H1 (cell line): ENCODE results near the gene THRB. TPM values are rescaled to one million over a fixed set of nuclear protein-coding genes. Genes with fewer than 3 reads are reported as not detected.

ENCODE experiments used
- CTBP2 ChIP-seq: IDR thresholded peaks from 2 replicates; pipeline ENCODE4 v1.7.0; 2011; ENCODE audit warnings: borderline replicate concordance, mild to moderate bottlenecking, moderate library complexity, mixed read lengths, low read length; ENCODE audit not compliant: insufficient read depth, insufficient read length
- HDAC6 ChIP-seq: IDR thresholded peaks from one replicate; pipeline ENCODE4 v1.7.1; 2012; ENCODE audit warnings: low read depth, mild to moderate bottlenecking, inconsistent platforms, low read length, moderate library complexity
- POLR2A ChIP-seq, 2 experiments: IDR thresholded peaks; 1 replicate in 1 of 2; 2 replicates in 1 of 2; pipeline ENCODE4 v1.6.1; 2011; ENCODE audit warnings: low read depth in 2 of 2, low read length in 2 of 2, mild to moderate bottlenecking in 2 of 2; ENCODE audit errors: control extremely low read depth in 1 of 2
- RNF2 ChIP-seq: fragments of 200-900, 300-1000 bp; sonication (generic); IDR thresholded peaks from 2 replicates; pipeline ENCODE4 v1.7.1; 2016; ENCODE audit warnings: borderline replicate concordance, low read depth, mild to moderate bottlenecking, antibody characterized with exemption, low read length; ENCODE audit not compliant: poor library complexity, severe bottlenecking; ENCODE audit errors: missing control alignments
- SIX5 ChIP-seq: IDR thresholded peaks from 2 replicates; pipeline ENCODE4 v1.6.1; 2011; ENCODE audit warnings: mild to moderate bottlenecking, low read depth, low read length
- polyA plus RNA-seq, 7 experiments: library from polyadenylated mRNA; depleted of rRNA in 3 of 7; stranded (reverse) in 5 of 7; unstranded in 2 of 7; fragments of >200 nt in 5 of 7; fragments of 200-250 nt in 2 of 7; gene quantifications; 1 replicate in 5 of 7; 2 replicates in 1 of 7; 4 replicates in 1 of 7; pipeline versions ENCODE4 v1.2.1 to v1.2.3, GENCODE V29; 2011 to 2013; ENCODE audit warnings: missing spikeins in 2 of 7, mixed read lengths in 2 of 7
- total RNA-seq: library from RNA; stranded (reverse); fragmentation: NEBNext Ultra II Directional; extraction: Animal tissue kit (Norgen Biotek cat#: 25700); gene quantifications from 2 replicates; pipeline ENCODE4 v1.2.1, GENCODE V29; 2021
- TF ChIP-seq, protein P1 (sequence below): fragments of 300-600 bp; sonication (generic); IDR thresholded peaks from 2 replicates; pipeline ENCODE4 v1.7.1; 2012; ENCODE audit warnings: low read length, moderate library complexity, mild to moderate bottlenecking, inconsistent platforms; ENCODE audit not compliant: insufficient replicate concordance
- TF ChIP-seq, protein P2 (sequence below): IDR thresholded peaks from 2 replicates; pipeline ENCODE4 v1.6.1; 2011; ENCODE audit warnings: low read length, improper control_type of control experiment
- TF ChIP-seq, protein P3 (sequence below): IDR thresholded peaks from 2 replicates; pipeline ENCODE4 v1.6.1; 2011; ENCODE audit warnings: low read depth, mild to moderate bottlenecking, low read length; ENCODE audit not compliant: insufficient read depth

Gene THRB
- total and polyA plus RNA-seq, 2 of the 8 experiments (the other 6 are each of a cell fraction or from before 2014, with no cell fraction given) = 0.98 to 3.9 TPM

DNA sequence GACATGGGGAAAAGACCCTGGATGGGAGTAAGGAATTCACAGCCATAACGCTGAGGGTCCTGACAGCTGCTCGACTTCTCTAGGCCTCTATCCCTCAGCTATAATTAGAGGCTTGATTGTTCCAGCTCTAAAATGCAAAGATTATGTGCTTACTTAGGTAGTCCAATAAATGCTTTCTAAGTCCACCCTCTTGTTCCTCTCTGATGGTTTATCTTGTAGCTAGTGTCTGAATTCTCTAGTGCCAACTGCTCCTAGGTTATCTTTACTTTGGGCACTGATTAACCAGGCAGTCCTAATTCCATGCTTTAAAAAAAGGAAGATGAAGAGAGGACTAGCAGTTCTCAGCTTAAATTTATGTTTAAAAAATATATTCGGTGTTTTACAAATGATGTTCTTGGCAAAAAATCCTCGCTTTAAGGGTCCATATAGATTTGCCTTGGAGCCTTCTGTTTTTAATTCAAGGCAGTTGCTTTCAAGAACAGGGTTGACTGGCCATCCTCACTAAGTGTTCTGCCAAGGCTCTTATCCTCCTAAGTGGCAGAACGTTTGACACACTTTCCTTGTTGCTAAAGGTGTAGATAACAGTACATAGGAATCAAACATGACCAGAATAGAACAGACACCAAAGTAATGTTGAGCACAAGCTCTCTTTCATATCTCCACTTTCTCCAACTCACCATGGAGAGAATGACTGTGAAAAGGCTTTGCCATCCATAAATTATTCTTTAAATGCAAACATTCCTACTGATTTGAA is 60.6 kb downstream of the THRB start (continued):
- TF ChIP-seq, protein P1, sequence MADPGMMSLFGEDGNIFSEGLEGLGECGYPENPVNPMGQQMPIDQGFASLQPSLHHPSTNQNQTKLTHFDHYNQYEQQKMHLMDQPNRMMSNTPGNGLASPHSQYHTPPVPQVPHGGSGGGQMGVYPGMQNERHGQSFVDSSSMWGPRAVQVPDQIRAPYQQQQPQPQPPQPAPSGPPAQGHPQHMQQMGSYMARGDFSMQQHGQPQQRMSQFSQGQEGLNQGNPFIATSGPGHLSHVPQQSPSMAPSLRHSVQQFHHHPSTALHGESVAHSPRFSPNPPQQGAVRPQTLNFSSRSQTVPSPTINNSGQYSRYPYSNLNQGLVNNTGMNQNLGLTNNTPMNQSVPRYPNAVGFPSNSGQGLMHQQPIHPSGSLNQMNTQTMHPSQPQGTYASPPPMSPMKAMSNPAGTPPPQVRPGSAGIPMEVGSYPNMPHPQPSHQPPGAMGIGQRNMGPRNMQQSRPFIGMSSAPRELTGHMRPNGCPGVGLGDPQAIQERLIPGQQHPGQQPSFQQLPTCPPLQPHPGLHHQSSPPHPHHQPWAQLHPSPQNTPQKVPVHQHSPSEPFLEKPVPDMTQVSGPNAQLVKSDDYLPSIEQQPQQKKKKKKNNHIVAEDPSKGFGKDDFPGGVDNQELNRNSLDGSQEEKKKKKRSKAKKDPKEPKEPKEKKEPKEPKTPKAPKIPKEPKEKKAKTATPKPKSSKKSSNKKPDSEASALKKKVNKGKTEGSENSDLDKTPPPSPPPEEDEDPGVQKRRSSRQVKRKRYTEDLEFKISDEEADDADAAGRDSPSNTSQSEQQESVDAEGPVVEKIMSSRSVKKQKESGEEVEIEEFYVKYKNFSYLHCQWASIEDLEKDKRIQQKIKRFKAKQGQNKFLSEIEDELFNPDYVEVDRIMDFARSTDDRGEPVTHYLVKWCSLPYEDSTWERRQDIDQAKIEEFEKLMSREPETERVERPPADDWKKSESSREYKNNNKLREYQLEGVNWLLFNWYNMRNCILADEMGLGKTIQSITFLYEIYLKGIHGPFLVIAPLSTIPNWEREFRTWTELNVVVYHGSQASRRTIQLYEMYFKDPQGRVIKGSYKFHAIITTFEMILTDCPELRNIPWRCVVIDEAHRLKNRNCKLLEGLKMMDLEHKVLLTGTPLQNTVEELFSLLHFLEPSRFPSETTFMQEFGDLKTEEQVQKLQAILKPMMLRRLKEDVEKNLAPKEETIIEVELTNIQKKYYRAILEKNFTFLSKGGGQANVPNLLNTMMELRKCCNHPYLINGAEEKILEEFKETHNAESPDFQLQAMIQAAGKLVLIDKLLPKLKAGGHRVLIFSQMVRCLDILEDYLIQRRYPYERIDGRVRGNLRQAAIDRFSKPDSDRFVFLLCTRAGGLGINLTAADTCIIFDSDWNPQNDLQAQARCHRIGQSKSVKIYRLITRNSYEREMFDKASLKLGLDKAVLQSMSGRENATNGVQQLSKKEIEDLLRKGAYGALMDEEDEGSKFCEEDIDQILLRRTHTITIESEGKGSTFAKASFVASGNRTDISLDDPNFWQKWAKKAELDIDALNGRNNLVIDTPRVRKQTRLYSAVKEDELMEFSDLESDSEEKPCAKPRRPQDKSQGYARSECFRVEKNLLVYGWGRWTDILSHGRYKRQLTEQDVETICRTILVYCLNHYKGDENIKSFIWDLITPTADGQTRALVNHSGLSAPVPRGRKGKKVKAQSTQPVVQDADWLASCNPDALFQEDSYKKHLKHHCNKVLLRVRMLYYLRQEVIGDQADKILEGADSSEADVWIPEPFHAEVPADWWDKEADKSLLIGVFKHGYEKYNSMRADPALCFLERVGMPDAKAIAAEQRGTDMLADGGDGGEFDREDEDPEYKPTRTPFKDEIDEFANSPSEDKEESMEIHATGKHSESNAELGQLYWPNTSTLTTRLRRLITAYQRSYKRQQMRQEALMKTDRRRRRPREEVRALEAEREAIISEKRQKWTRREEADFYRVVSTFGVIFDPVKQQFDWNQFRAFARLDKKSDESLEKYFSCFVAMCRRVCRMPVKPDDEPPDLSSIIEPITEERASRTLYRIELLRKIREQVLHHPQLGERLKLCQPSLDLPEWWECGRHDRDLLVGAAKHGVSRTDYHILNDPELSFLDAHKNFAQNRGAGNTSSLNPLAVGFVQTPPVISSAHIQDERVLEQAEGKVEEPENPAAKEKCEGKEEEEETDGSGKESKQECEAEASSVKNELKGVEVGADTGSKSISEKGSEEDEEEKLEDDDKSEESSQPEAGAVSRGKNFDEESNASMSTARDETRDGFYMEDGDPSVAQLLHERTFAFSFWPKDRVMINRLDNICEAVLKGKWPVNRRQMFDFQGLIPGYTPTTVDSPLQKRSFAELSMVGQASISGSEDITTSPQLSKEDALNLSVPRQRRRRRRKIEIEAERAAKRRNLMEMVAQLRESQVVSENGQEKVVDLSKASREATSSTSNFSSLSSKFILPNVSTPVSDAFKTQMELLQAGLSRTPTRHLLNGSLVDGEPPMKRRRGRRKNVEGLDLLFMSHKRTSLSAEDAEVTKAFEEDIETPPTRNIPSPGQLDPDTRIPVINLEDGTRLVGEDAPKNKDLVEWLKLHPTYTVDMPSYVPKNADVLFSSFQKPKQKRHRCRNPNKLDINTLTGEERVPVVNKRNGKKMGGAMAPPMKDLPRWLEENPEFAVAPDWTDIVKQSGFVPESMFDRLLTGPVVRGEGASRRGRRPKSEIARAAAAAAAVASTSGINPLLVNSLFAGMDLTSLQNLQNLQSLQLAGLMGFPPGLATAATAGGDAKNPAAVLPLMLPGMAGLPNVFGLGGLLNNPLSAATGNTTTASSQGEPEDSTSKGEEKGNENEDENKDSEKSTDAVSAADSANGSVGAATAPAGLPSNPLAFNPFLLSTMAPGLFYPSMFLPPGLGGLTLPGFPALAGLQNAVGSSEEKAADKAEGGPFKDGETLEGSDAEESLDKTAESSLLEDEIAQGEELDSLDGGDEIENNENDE = no peak
- TF ChIP-seq CTBP2 = no peak
- no peak for TF ChIP-seq HDAC6
- TF ChIP-seq, protein P2, sequence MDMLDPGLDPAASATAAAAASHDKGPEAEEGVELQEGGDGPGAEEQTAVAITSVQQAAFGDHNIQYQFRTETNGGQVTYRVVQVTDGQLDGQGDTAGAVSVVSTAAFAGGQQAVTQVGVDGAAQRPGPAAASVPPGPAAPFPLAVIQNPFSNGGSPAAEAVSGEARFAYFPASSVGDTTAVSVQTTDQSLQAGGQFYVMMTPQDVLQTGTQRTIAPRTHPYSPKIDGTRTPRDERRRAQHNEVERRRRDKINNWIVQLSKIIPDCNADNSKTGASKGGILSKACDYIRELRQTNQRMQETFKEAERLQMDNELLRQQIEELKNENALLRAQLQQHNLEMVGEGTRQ = no peak
- TF ChIP-seq SIX5 = no peak
- TF ChIP-seq, protein P3, sequence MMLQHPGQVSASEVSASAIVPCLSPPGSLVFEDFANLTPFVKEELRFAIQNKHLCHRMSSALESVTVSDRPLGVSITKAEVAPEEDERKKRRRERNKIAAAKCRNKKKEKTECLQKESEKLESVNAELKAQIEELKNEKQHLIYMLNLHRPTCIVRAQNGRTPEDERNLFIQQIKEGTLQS = no peak
- no peak for TF ChIP-seq POLR2A (IDR thresholded peaks at IDR 0.05; ENCODE audit: control extremely low read depth in 1 of 2, low read depth in 2 of 2, low read length in 2 of 2)
- TF ChIP-seq RNF2 = no peak
